Measurements from ENCODE around the gene PLGRKT. TPM values are rescaled to one million over a fixed set of nuclear protein-coding genes. Genes with fewer than 3 reads are reported as not detected.
A peak's percentile ranks its signal among the peaks of the same experiment; 100 is the strongest.

Gene PLGRKT
- total RNA-seq, 1 experiment from 2014 or later = 19.2 TPM

- H3K36me3 Mint-ChIP-seq = no peaks in the 10 kb centered on the region
- DNase-seq (ENCODE audit: low spot score) = no peak
- no peak for ATAC-seq
- 0 out of 2 replicates have a peak, but pooled peaks cover 1% of the 10 kb centered on the region for H3K27me3 Mint-ChIP-seq (ENCODE audit: low read depth)
- no peak overlapping the region for H3K4me3 Mint-ChIP-seq
- H3K9me3 Mint-ChIP-seq = no peaks in the 10 kb centered on the region
- no peak for TF ChIP-seq MYBL2 (CRISPR knock-in tag; IDR thresholded peaks at IDR 0.05)
- TF ChIP-seq ESRRA (CRISPR knock-in tag; IDR thresholded peaks at IDR 0.05; ENCODE audit: borderline replicate concordance) = no peak
- no peak for TF ChIP-seq GRHL2 (CRISPR knock-in tag; IDR thresholded peaks at IDR 0.05; ENCODE audit: insufficient replicate concordance, severe bottlenecking)
- no peak for TF ChIP-seq MLX (CRISPR knock-in tag; IDR thresholded peaks at IDR 0.05)
- no peak overlapping the region for H3K27ac Mint-ChIP-seq
- CTCF ChIA-PET = no interaction called here
- peaks cover 3% of the 10 kb centered on the region; the same call in 1 of the 2 replicates for H3K4me1 Mint-ChIP-seq
- POLR2A ChIA-PET = no interaction called here
Measured at GRCh38 chr9:5452286-5452609, 14.5 kb upstream of the PLGRKT start.

- DNase-seq (ENCODE audit: low spot score) = peak; percentile 90
- peak; percentile 100 for ATAC-seq
- POLR2A ChIA-PET = interaction anchor here (0.9 to 1.4 kb wide), 2 partner anchors 12 to 178 kb away, joined by 3 to 9 read pairs; partner anchors contain the start of gene PLGRKT
- CTCF ChIA-PET = interaction anchor here (0.6 to 3.3 kb wide), 28 partner anchors 8 to 691 kb away, joined by 3 to 37 read pairs (median 4); partner anchors contain the start of genes ERMP1, INSL6, PLGRKT and RIC1
- Mint-ChIP-seq H3K27ac (no peak within 1 kb of the TSS), H3K4me3 (peak within 1 kb of the TSS; percentile 71), H3K27me3 (ENCODE audit: low read depth) (0 out of 2 replicates have a peak, but pooled peaks cover 3% of the 10 kb centered on the region), H3K4me1 (peaks cover 3% of the 10 kb centered on the region; the same call in 1 of the 2 replicates), H3K36me3 (no peaks in the 10 kb centered on the region), H3K9me3 (no peaks in the 10 kb centered on the region)
- TF ChIP-seq ZNF232 (CRISPR knock-in tag; IDR thresholded peaks at IDR 0.05) (no peak), E2F5 (CRISPR knock-in tag; IDR thresholded peaks at IDR 0.05) (no peak), PRRX2 (CRISPR knock-in tag; IDR thresholded peaks at IDR 0.05) (no peak), ETV6 (CRISPR knock-in tag; IDR thresholded peaks at IDR 0.05) (peak; percentile 41; the same call in 1 of the 2 replicates), GTF2I (CRISPR knock-in tag; conservative IDR thresholded peaks at IDR 0.05) (no peak), ZBTB21 (CRISPR knock-in tag; IDR thresholded peaks at IDR 0.05; ENCODE audit: borderline replicate concordance) (0 out of 2 replicates have a peak, but pooled peaks have one; percentile 30), TP53 (CRISPR knock-in tag; IDR thresholded peaks at IDR 0.05) (no peak), SMAD4 (CRISPR knock-in tag; IDR thresholded peaks at IDR 0.05) (no peak), HMGXB4 (CRISPR knock-in tag; IDR thresholded peaks at IDR 0.05) (peak; percentile 70; the same call in 1 of the 2 replicates), ZNF317 (CRISPR knock-in tag; IDR thresholded peaks at IDR 0.05; ENCODE audit: borderline replicate concordance, low read depth) (no peak), ZNF219 (CRISPR knock-in tag; IDR thresholded peaks at IDR 0.05; ENCODE audit: borderline replicate concordance) (no peak), JAZF1 (CRISPR knock-in tag; IDR thresholded peaks at IDR 0.05) (no peak), MAX (CRISPR knock-in tag; IDR thresholded peaks at IDR 0.05) (0 out of 2 replicates have a peak, but pooled peaks have one; percentile 46), NFATC4 (CRISPR knock-in tag; IDR thresholded peaks at IDR 0.05) (no peak), GABPB1 (CRISPR knock-in tag; IDR thresholded peaks at IDR 0.05) (peak; percentile 71; the same call in 1 of the 2 replicates), E2F4 (CRISPR knock-in tag; IDR thresholded peaks at IDR 0.05; ENCODE audit: borderline replicate concordance, low read depth) (no peak), AR (CRISPR knock-in tag; IDR thresholded peaks at IDR 0.05) (no peak), ZNF423 (CRISPR knock-in tag; IDR thresholded peaks at IDR 0.05) (no peak), KAT7 (CRISPR knock-in tag; IDR thresholded peaks at IDR 0.05; ENCODE audit: borderline replicate concordance) (no peak), ZMAT4 (CRISPR knock-in tag; IDR thresholded peaks at IDR 0.05) (no peak)
Measured at GRCh38 chr9:5450359-5451091, 12.8 kb upstream of the PLGRKT start, which contains the start of gene CD274. Gene CD274 (plus strand): TSS chr9:5450542. CDS start chr9:5456114, 5,572 bp downstream.
